D341Med (cell line): Measurements from ENCODE around the gene PDGFC.

ENCODE experiments used
- DNase-seq: peaks from one replicate; pipeline ENCODE4 v3.0.0; 2012; ENCODE audit warnings: low spot score

The PDGFC gene

GRCh38 chr4:156971676-156972378 is at the start of gene PDGFC:
Gene PDGFC, minus strand, starts transcription at chr4:156971799. Its CDS starts 896 bp downstream, at chr4:156970903.
- peak; percentile 71 for DNase-seq

GRCh38 chr4:157020882-157021281 is 49.3 kb upstream of the PDGFC start:
- DNase-seq, result no peak

GRCh38 chr4:157018920-157019490 is 47.4 kb upstream of the PDGFC start:
- DNase-seq, result no peak

GRCh38 chr4:157014621-157015591 is 43.3 kb upstream of the PDGFC start:
- no peak for DNase-seq

GRCh38 chr4:157013656-157014055 is 42.1 kb upstream of the PDGFC start:
- no peak for DNase-seq

- no peak for DNase-seq
Measured at GRCh38 chr4:157012781-157013180, 41.2 kb upstream of the PDGFC start.

GRCh38 chr4:157012296-157012695 is 40.7 kb upstream of the PDGFC start:
- DNase-seq, result no peak

GRCh38 chr4:157010630-157011029 is 39.0 kb upstream of the PDGFC start:
- DNase-seq, result no peak

GRCh38 chr4:157005831-157006230 is 34.2 kb upstream of the PDGFC start:
- DNase-seq, result no peak

- DNase-seq, result no peak
Measured at GRCh38 chr4:157005193-157005592, 33.6 kb upstream of the PDGFC start.

GRCh38 chr4:157004279-157005161 is 32.9 kb upstream of the PDGFC start:
- no peak for DNase-seq

GRCh38 chr4:156999175-156999517 is 27.5 kb upstream of the PDGFC start:
- no peak for DNase-seq

GRCh38 chr4:156998500-156999174 is 27.0 kb upstream of the PDGFC start:
- DNase-seq, result no peak

GRCh38 chr4:156992943-156993342 is 21.3 kb upstream of the PDGFC start:
- no peak for DNase-seq

- DNase-seq, result no peak
Measured at GRCh38 chr4:156991161-156991560, 19.6 kb upstream of the PDGFC start.

- DNase-seq, result no peak
Measured at GRCh38 chr4:156983366-156983765, 11.8 kb upstream of the PDGFC start.

- DNase-seq, result no peak
Measured at GRCh38 chr4:156981262-156981769, 9.7 kb upstream of the PDGFC start.

- DNase-seq, result no peak
Measured at GRCh38 chr4:156977435-156978160, 6.0 kb upstream of the PDGFC start.

- DNase-seq, result no peak
Measured at GRCh38 chr4:156976147-156976546, 4.5 kb upstream of the PDGFC start.

GRCh38 chr4:156975686-156976085 is 4.1 kb upstream of the PDGFC start:
- DNase-seq, result no peak
